ENCODE data around the gene TBATA. TPM values are rescaled to one million over a fixed set of nuclear protein-coding genes. Genes with fewer than 3 reads are reported as not detected.

Gene TBATA
- total RNA-seq, 1 experiment from 2014 or later: not detected

DNA sequence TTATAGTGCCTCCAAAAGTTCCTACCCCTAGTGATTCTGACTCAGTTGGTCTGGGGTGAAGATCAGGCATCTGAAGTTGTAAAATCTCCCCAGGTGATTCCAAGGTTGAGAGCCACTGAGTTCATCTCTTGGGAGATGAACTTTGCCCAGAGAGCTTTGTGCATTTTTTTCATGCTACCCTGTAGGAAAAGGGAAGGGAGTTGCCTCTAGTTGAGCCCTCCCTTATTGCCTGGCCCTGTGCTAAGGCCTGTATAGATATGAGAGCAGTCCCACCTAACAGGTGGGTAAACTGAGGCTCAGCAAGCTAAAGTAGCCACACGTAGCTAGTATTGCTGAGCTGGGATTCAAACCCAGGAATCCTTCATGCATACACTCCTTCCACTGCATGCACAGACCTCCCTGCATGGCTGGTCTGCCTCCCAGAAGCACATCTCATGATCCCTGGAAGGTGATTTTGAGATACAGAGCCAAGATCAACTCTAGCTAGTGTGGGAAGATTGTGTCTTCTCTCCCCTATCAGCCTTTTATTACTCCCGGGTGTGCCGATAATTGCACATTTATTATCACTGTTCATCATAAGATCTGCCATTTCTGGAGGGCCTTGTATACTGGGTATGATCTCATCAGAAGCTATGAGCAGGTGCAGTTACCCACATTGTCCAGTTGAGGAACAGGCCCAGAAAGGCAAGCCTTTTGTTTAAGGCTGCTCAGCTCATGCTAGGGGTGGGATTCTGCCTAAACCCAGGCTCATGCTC, 47.0 kb downstream of the TBATA start:
- no peak overlapping the region for H3K27ac ChIP-seq (ENCODE audit: low read depth, low read length, poor library complexity, severe bottlenecking)
- no TSS peak for BruUV-seq (replicated peaks)
- H3K27me3 ChIP-seq (replicated peaks; ENCODE audit: insufficient read depth, low read depth, low read length, poor library complexity): no peaks in the 10 kb centered on the region
- H3K36me3 ChIP-seq (ENCODE audit: insufficient read depth, low read length, poor library complexity, severe bottlenecking): no peaks in the 10 kb centered on the region
- intact Hi-C loops (cut with micrococcal nuclease; ENCODE audit: unreplicated experiment): no loop called here
- H3K4me3 ChIP-seq (ENCODE audit: low read depth, low read length, poor library complexity, severe bottlenecking): no peak overlapping the region
- POLR2A ChIA-PET (ENCODE audit: low non-redundant PET): no interaction called here
- CTCF ChIA-PET: interaction anchor here (0.6 to 0.9 kb wide), 2 partner anchors 21 to 189 kb away, joined by 4 to 7 read pairs; no protein-coding TSS in a partner anchor
- no peaks in the 10 kb centered on the region for H3K9me3 ChIP-seq (ENCODE audit: low read depth, low read length, poor library complexity, severe bottlenecking)
- TF ChIP-seq, protein P1, sequence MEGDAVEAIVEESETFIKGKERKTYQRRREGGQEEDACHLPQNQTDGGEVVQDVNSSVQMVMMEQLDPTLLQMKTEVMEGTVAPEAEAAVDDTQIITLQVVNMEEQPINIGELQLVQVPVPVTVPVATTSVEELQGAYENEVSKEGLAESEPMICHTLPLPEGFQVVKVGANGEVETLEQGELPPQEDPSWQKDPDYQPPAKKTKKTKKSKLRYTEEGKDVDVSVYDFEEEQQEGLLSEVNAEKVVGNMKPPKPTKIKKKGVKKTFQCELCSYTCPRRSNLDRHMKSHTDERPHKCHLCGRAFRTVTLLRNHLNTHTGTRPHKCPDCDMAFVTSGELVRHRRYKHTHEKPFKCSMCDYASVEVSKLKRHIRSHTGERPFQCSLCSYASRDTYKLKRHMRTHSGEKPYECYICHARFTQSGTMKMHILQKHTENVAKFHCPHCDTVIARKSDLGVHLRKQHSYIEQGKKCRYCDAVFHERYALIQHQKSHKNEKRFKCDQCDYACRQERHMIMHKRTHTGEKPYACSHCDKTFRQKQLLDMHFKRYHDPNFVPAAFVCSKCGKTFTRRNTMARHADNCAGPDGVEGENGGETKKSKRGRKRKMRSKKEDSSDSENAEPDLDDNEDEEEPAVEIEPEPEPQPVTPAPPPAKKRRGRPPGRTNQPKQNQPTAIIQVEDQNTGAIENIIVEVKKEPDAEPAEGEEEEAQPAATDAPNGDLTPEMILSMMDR (conservative IDR thresholded peaks at IDR 0.05; ENCODE audit: low read depth, low read length): no peak
- TF ChIP-seq EZH2 (IDR thresholded peaks at IDR 0.05; ENCODE audit: borderline replicate concordance, low read depth, low read length, poor library complexity, severe bottlenecking): no peak
- no peak for DNase-seq (ENCODE audit: low spot score)
- H3K4me1 ChIP-seq (ENCODE audit: insufficient read depth, low read length, poor library complexity, severe bottlenecking): no peaks in the 10 kb centered on the region

DNA sequence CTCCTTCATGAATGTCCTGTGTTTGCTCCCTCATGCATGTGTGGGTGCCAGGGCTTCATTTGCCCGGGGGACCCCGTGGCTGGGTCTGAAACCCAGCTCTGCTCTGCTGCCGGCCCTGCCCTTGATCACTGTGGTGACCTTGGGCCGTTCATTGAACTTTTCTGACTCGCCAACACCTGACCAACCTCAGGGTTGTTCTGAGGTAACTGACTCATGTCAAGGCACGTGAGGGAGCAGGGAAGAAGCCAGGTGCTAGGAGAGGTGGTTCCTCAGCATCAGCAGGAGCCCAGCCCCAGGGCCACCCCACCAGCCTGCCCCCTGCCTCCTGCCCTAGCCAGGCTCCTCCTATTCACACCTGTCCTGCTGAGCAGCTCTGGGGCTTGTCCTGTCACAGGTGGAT, 47.9 kb downstream of the TBATA start:
- TF ChIP-seq, protein P1 (conservative IDR thresholded peaks at IDR 0.05; ENCODE audit: low read depth, low read length): no peak
- TF ChIP-seq EZH2 (IDR thresholded peaks at IDR 0.05; ENCODE audit: borderline replicate concordance, low read depth, low read length, poor library complexity, severe bottlenecking): no peak
- ChIA-PET POLR2A (ENCODE audit: low non-redundant PET) (no interaction called here), CTCF (no interaction called here)
- H3K9me3 ChIP-seq (ENCODE audit: low read depth, low read length, poor library complexity, severe bottlenecking): no peaks in the 10 kb centered on the region
- no peak overlapping the region for H3K27ac ChIP-seq (ENCODE audit: low read depth, low read length, poor library complexity, severe bottlenecking)
- H3K4me1 ChIP-seq (ENCODE audit: insufficient read depth, low read length, poor library complexity, severe bottlenecking): no peaks in the 10 kb centered on the region
- H3K4me3 ChIP-seq (ENCODE audit: low read depth, low read length, poor library complexity, severe bottlenecking): no peak overlapping the region
- H3K27me3 ChIP-seq (replicated peaks; ENCODE audit: insufficient read depth, low read depth, low read length, poor library complexity): no peaks in the 10 kb centered on the region
- H3K36me3 ChIP-seq (ENCODE audit: insufficient read depth, low read length, poor library complexity, severe bottlenecking): no peaks in the 10 kb centered on the region
- BruUV-seq (replicated peaks): no TSS peak
- no peak for DNase-seq (ENCODE audit: low spot score)
- intact Hi-C loops (cut with micrococcal nuclease; ENCODE audit: unreplicated experiment): no loop called here

DNA sequence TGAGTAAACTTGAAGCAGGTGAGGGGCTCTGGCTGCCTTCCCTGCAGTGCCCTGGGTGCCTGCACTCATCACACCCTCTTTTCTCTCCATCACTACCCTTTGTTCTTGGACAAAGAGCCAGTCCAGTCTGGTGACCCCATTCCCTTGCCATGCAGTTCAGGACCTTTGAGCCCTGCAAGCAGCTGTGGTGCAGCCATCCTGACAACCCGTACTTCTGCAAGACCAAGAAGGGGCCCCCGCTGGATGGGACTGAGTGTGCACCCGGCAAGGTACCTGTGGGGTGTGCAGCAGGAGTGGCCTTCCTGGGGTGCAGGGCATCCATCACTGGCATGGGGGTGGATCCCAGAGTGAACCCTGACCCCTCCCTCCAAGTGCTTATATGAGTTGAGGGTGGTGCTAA, 48.7 kb downstream of the TBATA start:
- Histone ChIP-seq H3K9me3 (ENCODE audit: low read depth, low read length, poor library complexity, severe bottlenecking) (no peaks in the 10 kb centered on the region), H3K27me3 (replicated peaks; ENCODE audit: insufficient read depth, low read depth, low read length, poor library complexity) (no peaks in the 10 kb centered on the region), H3K4me1 (ENCODE audit: insufficient read depth, low read length, poor library complexity, severe bottlenecking) (no peaks in the 10 kb centered on the region), H3K4me3 (ENCODE audit: low read depth, low read length, poor library complexity, severe bottlenecking) (no peak overlapping the region), H3K36me3 (ENCODE audit: insufficient read depth, low read length, poor library complexity, severe bottlenecking) (no peaks in the 10 kb centered on the region), H3K27ac (ENCODE audit: low read depth, low read length, poor library complexity, severe bottlenecking) (no peak overlapping the region)
- CTCF ChIA-PET: no interaction called here
- no peak for DNase-seq (ENCODE audit: low spot score)
- intact Hi-C loops (cut with micrococcal nuclease; ENCODE audit: unreplicated experiment): no loop called here
- TF ChIP-seq, protein P1 (conservative IDR thresholded peaks at IDR 0.05; ENCODE audit: low read depth, low read length): no peak
- TF ChIP-seq EZH2 (IDR thresholded peaks at IDR 0.05; ENCODE audit: borderline replicate concordance, low read depth, low read length, poor library complexity, severe bottlenecking): no peak
- BruUV-seq (replicated peaks): no TSS peak
- POLR2A ChIA-PET (ENCODE audit: low non-redundant PET): no interaction called here
